Transverse colon (tissue), 4 donors: ENCODE data around the gene MYH16.

Source experiments
- POLR2A ChIP-seq: fragments of 450-650 bp; IDR thresholded peaks from one replicate; pipeline ENCODE4 v1.6.1; 2016; ENCODE audit warnings: antibody characterized with exemption, mild to moderate bottlenecking, moderate library complexity
- POLR2AphosphoS5 ChIP-seq, 3 donors: sonication (generic); formaldehyde crosslinking; IDR thresholded peaks; one replicate each; pipeline ENCODE4 v1.6.1; 2016; ENCODE audit warnings: antibody characterized with exemption in 3 of 3
- TF ChIP-seq, protein P1 (sequence below), 5 experiments: fragments of 200-600 bp in 3 of 5; fragments of 450-650 bp in 2 of 5; sonication (generic) in 3 of 5; IDR thresholded peaks; 1 replicate in 2 of 5; 2 replicates in 3 of 5; pipeline ENCODE4 v1.5.1; 2016 to 2017; ENCODE audit warnings: antibody characterized with exemption in 5 of 5, inconsistent platforms in 3 of 5, mild to moderate bottlenecking in 2 of 5, moderate library complexity in 1 of 5

DNA sequence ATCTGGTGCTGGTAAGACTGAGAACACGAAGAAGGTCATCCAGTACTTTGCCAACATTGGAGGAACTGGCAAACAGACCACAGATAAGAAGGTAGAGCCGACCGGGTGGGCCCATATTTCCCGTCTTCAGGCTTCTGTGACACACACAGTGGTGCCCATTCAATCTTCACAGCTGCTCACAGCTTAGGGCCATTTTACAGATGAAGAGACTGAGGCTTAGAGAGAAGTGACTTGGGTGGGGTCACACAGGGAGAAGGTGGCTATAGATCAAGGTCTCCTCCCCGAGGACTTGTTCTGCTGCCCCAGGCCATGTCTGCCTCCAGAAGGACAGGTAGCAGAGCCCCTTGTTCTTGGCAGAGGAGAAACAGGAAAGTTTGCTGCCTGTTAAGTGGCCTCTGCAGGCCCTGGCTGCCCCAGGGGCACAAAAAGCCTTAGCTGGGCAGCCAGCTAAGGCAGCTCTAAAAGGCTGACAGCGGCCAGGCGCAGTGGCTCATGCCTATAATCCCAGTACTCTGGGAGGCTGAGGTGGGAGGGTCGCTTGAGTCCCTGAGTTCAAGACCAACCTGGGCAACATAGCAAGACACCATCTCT lies 22.6 kb upstream of the MYH16 start:
- TF ChIP-seq, protein P1, sequence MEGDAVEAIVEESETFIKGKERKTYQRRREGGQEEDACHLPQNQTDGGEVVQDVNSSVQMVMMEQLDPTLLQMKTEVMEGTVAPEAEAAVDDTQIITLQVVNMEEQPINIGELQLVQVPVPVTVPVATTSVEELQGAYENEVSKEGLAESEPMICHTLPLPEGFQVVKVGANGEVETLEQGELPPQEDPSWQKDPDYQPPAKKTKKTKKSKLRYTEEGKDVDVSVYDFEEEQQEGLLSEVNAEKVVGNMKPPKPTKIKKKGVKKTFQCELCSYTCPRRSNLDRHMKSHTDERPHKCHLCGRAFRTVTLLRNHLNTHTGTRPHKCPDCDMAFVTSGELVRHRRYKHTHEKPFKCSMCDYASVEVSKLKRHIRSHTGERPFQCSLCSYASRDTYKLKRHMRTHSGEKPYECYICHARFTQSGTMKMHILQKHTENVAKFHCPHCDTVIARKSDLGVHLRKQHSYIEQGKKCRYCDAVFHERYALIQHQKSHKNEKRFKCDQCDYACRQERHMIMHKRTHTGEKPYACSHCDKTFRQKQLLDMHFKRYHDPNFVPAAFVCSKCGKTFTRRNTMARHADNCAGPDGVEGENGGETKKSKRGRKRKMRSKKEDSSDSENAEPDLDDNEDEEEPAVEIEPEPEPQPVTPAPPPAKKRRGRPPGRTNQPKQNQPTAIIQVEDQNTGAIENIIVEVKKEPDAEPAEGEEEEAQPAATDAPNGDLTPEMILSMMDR (IDR thresholded peaks at IDR 0.05) = no peak
- TF ChIP-seq POLR2AphosphoS5 (IDR thresholded peaks at IDR 0.05) (no peak), POLR2A (no peak)
